Prostate gland (tissue), 2 donors: ENCODE results near the gene PRRG2.

Experiments
- POLR2AphosphoS5 ChIP-seq: sonication (generic); formaldehyde crosslinking; IDR thresholded peaks from one replicate; pipeline ENCODE4 v1.6.1; 2017; ENCODE audit warnings: antibody characterized with exemption
- TF ChIP-seq, protein P1 (sequence below), 4 experiments: fragments of 200-600 bp in 2 of 4; fragments of 450-650 bp in 2 of 4; sonication (generic) in 2 of 4; IDR thresholded peaks; 1 replicate in 3 of 4; 2 replicates in 1 of 4; pipeline ENCODE4 v1.5.1; 2016 to 2019; ENCODE audit warnings: antibody characterized with exemption in 4 of 4, mild to moderate bottlenecking in 2 of 4, moderate library complexity in 2 of 4

- TF ChIP-seq, protein P1, sequence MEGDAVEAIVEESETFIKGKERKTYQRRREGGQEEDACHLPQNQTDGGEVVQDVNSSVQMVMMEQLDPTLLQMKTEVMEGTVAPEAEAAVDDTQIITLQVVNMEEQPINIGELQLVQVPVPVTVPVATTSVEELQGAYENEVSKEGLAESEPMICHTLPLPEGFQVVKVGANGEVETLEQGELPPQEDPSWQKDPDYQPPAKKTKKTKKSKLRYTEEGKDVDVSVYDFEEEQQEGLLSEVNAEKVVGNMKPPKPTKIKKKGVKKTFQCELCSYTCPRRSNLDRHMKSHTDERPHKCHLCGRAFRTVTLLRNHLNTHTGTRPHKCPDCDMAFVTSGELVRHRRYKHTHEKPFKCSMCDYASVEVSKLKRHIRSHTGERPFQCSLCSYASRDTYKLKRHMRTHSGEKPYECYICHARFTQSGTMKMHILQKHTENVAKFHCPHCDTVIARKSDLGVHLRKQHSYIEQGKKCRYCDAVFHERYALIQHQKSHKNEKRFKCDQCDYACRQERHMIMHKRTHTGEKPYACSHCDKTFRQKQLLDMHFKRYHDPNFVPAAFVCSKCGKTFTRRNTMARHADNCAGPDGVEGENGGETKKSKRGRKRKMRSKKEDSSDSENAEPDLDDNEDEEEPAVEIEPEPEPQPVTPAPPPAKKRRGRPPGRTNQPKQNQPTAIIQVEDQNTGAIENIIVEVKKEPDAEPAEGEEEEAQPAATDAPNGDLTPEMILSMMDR (IDR thresholded peaks at IDR 0.05): no peak
- no peak for TF ChIP-seq POLR2AphosphoS5
These were observed 15.3 kb downstream of the PRRG2 start for GRCh38 chr19:49596407-49596806.
